Neural progenitor cell (in vitro differentiated cells): ENCODE data around the gene FMO2.

ENCODE experiments used
- CTCF ChIP-seq: fragments of 200-600 bp; sonication (generic); IDR thresholded peaks from 2 replicates; pipeline ENCODE4 v1.5.1; 2017; ENCODE audit warnings: antibody characterized with exemption, mild to moderate bottlenecking
- EZH2 ChIP-seq: fragments of 200-600 bp; sonication (generic); IDR thresholded peaks from 2 replicates; pipeline ENCODE4 v1.6.1; 2017; ENCODE audit warnings: antibody characterized with exemption, mild to moderate bottlenecking, moderate library complexity

GRCh38 chr1:171210355-171210754, 25.3 kb downstream of the FMO2 start:
- no peak for TF ChIP-seq CTCF
- no peak for TF ChIP-seq EZH2
